ENCODE data around the gene LATS1.
"Not testable (repeated sequence)": the region's sequence is repeated elsewhere in the genome, so short reads cannot be mapped to it uniquely, and the experiment has no call there.

Gene LATS1

GRCh38 chr6:149754548-149754947 is 36.6 kb upstream of the LATS1 start:
- TF ChIP-seq, protein P1, sequence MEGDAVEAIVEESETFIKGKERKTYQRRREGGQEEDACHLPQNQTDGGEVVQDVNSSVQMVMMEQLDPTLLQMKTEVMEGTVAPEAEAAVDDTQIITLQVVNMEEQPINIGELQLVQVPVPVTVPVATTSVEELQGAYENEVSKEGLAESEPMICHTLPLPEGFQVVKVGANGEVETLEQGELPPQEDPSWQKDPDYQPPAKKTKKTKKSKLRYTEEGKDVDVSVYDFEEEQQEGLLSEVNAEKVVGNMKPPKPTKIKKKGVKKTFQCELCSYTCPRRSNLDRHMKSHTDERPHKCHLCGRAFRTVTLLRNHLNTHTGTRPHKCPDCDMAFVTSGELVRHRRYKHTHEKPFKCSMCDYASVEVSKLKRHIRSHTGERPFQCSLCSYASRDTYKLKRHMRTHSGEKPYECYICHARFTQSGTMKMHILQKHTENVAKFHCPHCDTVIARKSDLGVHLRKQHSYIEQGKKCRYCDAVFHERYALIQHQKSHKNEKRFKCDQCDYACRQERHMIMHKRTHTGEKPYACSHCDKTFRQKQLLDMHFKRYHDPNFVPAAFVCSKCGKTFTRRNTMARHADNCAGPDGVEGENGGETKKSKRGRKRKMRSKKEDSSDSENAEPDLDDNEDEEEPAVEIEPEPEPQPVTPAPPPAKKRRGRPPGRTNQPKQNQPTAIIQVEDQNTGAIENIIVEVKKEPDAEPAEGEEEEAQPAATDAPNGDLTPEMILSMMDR (IDR thresholded peaks at IDR 0.05; ENCODE audit: insufficient read depth, low read depth, low read length, missing control alignments) = no peak
- no peak overlapping the region for H3K4me3 ChIP-seq (ENCODE audit: low read depth, low read length)
- DNase-seq (ENCODE audit: low read depth) = no peak

DNA sequence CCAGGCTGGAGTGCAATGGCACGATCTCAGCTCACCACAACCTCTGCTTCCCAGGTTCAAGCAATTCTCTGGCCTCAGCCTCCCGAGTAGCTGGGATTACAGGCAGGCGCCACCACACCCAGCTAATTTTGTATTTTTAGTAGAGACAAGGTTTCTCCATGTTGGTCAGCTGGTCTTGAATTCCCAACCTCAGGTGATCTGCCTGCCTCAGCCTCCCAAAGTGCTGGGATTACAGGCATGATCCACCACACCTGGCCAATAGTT is 35.4 kb upstream of the LATS1 start:
- not testable (repeated sequence) for DNase-seq (ENCODE audit: low read depth); H3K4me3 ChIP-seq (ENCODE audit: low read depth, low read length)

DNA sequence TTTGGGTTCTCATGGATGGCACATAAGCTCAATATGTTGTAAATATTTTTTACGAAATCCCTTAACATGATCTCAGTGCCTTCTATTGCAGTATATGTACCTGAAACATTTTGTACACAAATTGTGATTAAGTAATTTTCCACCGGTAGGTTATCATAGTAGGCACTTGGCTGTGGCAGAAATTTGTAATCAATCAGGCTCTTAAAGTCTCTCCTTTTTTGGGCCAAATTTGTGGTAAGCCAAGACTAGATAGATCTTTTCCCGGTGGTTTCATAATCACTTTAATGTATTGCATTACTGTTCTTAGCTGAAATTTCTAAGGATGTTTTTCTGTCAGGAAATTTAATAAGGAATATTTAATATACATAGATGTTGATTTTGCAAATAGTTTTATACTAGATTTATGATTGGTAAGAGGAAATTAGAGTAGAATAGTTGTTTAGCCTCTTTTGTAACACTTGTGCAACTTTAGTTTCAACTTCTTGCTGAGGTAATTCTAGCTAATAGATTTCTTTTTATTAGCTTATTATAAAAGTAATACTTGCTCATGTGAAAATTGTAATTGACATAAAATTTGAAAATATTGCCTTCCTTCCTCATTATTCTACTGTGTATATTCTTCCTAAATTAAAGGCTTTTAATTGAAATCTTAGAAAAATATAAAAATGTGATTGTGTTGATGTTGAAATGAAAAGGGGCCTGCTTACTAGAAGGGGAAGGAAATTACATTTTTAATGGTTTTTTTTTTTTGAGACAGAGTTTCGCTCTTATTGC is 34.9 kb upstream of the LATS1 start:
- DNase-seq (ENCODE audit: low read depth) = no peak
- H3K4me3 ChIP-seq (ENCODE audit: low read depth, low read length) = no peak overlapping the region
- TF ChIP-seq, protein P1 (IDR thresholded peaks at IDR 0.05; ENCODE audit: insufficient read depth, low read depth, low read length, missing control alignments) = no peak

- not testable (repeated sequence) for H3K4me3 ChIP-seq (ENCODE audit: low read depth, low read length); DNase-seq (ENCODE audit: low read depth)
Measured at GRCh38 chr6:149751920-149752319, 34.0 kb upstream of the LATS1 start.

GRCh38 chr6:149751239-149751638 is 33.3 kb upstream of the LATS1 start:
- no peak for DNase-seq (ENCODE audit: low read depth)
- no peak overlapping the region for H3K4me3 ChIP-seq (ENCODE audit: low read depth, low read length)
- TF ChIP-seq, protein P1 (IDR thresholded peaks at IDR 0.05; ENCODE audit: insufficient read depth, low read depth, low read length, missing control alignments) = no peak

GRCh38 chr6:149750136-149750609 is 32.3 kb upstream of the LATS1 start:
- H3K4me3 ChIP-seq (ENCODE audit: low read depth, low read length) = peak overlapping the region; percentile 95
- TF ChIP-seq, protein P1 (IDR thresholded peaks at IDR 0.05; ENCODE audit: insufficient read depth, low read depth, low read length, missing control alignments) = no peak
- DNase-seq (ENCODE audit: low read depth) = peak; percentile 79

GRCh38 chr6:149749594-149750135 is 31.8 kb upstream of the LATS1 start, which contains the start of gene PCMT1:
Gene PCMT1 (plus strand): TSS chr6:149749741. CDS start chr6:149749902, 161 bp downstream.
- peak; percentile 97 for DNase-seq (ENCODE audit: low read depth)
- TF ChIP-seq, protein P1 (IDR thresholded peaks at IDR 0.05; ENCODE audit: insufficient read depth, low read depth, low read length, missing control alignments) = no peak
- peak within 1 kb of the TSS; percentile 95 for H3K4me3 ChIP-seq (ENCODE audit: low read depth, low read length)

DNA sequence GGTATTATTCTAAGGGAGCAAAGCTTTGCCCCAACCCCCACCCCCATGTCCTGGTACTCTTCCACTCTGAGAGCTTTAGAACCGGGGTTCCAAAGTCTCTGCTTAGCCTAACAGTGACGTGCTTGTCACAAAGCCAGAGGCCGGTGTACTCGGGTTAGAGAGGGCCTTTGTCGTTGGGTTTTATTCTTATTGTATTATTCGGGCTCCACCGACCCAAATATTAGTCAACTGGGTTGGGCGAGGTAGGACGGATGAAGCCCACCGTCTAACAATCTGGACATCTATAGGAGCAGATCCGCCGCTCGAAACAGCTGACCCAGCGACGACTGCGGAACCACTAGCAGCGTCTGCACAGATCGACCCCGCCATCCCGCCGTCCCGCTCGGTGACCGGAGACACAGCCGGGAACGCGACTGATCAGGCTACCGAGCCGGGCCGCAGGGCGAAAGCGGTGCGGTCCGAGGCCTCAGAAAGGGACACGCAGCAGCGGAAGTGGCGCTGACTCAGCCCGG is 31.2 kb upstream of the LATS1 start:
- peak overlapping the region; percentile 95 for H3K4me3 ChIP-seq (ENCODE audit: low read depth, low read length)
- DNase-seq (ENCODE audit: low read depth) = not testable (repeated sequence)
